GM12878 (cell line): ENCODE results near the gene TOP1. TPM values are rescaled to one million over a fixed set of nuclear protein-coding genes. Genes with fewer than 3 reads are reported as not detected.

Experiments used
- ASH2L ChIP-seq: fragments of 300-600, 200-600 bp; sonication (generic); IDR thresholded peaks from 2 replicates; pipeline ENCODE4 v1.6.1; 2017; ENCODE audit warnings: low read depth, mild to moderate bottlenecking, borderline replicate concordance
- CEBPB ChIP-seq, 2 experiments: fragments of 150-350 bp in 1 of 2; IDR thresholded peaks; 2 replicates each; pipeline ENCODE4 v1.6.1; 2012 to 2014; ENCODE audit warnings: low read depth in 2 of 2, low read length in 2 of 2, borderline replicate concordance in 1 of 2, inconsistent platforms in 1 of 2
- CHD4 ChIP-seq: fragments of 200-600 bp; sonication (generic); IDR thresholded peaks from 2 replicates; pipeline ENCODE4 v1.6.1; 2016; ENCODE audit warnings: mild to moderate bottlenecking
- E2F8 ChIP-seq: fragments of 450-650 bp; IDR thresholded peaks from 2 replicates; pipeline ENCODE4 v1.6.1; 2018; ENCODE audit warnings: mild to moderate bottlenecking, low read depth, moderate library complexity; ENCODE audit not compliant: partially characterized antibody
- E4F1 ChIP-seq: fragments of 450-650 bp; IDR thresholded peaks from 2 replicates; pipeline ENCODE4 v1.6.1; 2018; ENCODE audit warnings: borderline replicate concordance, mild to moderate bottlenecking; ENCODE audit not compliant: partially characterized antibody
- GATAD2B ChIP-seq: fragments of 450-650 bp; conservative IDR thresholded peaks from 2 replicates; pipeline ENCODE4 v1.6.1; 2017; ENCODE audit warnings: low read depth, mild to moderate bottlenecking, moderate library complexity
- NR2C1 ChIP-seq: fragments of 450-650 bp; IDR thresholded peaks from 2 replicates; pipeline ENCODE4 v1.6.1; 2017; ENCODE audit warnings: antibody characterized with exemption, mild to moderate bottlenecking, moderate library complexity
- PRDM15 ChIP-seq: fragments of 450-650 bp; formaldehyde crosslinking; IDR thresholded peaks from 2 replicates; pipeline ENCODE4 v1.4.0; 2020; ENCODE audit warnings: mild to moderate bottlenecking, moderate library complexity
- SMAD1 ChIP-seq: fragments of 450-650 bp; IDR thresholded peaks from 2 replicates; pipeline ENCODE4 v1.6.1; 2018; ENCODE audit warnings: mild to moderate bottlenecking, low read depth; ENCODE audit not compliant: partially characterized antibody
- SMAD5 ChIP-seq: IDR thresholded peaks from 2 replicates; pipeline ENCODE4 v1.6.1; 2016; ENCODE audit warnings: antibody characterized with exemption, low read depth
- TARDBP ChIP-seq: IDR thresholded peaks from 2 replicates; pipeline ENCODE4 v1.6.1; 2016; ENCODE audit warnings: borderline replicate concordance
- USF2 ChIP-seq: IDR thresholded peaks from 2 replicates; pipeline ENCODE4 v1.6.1; 2011; ENCODE audit warnings: low read depth, low read length, improper control_type of control experiment, borderline replicate concordance
- ZNF384 ChIP-seq: IDR thresholded peaks from 2 replicates; pipeline ENCODE4 v1.6.1; 2012; ENCODE audit warnings: low read depth, mild to moderate bottlenecking, low read length, improper control_type of control experiment, borderline replicate concordance
- ZNF592 ChIP-seq: fragments of 450-650 bp; IDR thresholded peaks from 2 replicates; pipeline ENCODE4 v1.6.1; 2017; ENCODE audit warnings: mild to moderate bottlenecking, moderate library complexity
- polyA plus RNA-seq, 11 experiments: library from polyadenylated mRNA; depleted of rRNA in 4 of 11; unstranded in 6 of 11; stranded (reverse) in 5 of 11; fragments of >200 nt; fragmentation: Nextera tagmentation in 4 of 11; fragmentation: Illumina TruSeq in 1 of 11; extraction: Ambion mirVana in 4 of 11; extraction: Trizol in 1 of 11; gene quantifications; 1 replicate in 1 of 11; 2 replicates in 10 of 11; pipeline versions ENCODE4 v1.2.1 to v1.2.3, GENCODE V29; 2011 to 2016; ENCODE audit warnings: inconsistent platforms in 2 of 11, missing spikeins in 2 of 11, low read depth in 1 of 11
- total RNA-seq, 4 experiments: library from RNA; depleted of rRNA in 3 of 4; stranded (reverse); fragments of >200 nt in 3 of 4; fragmentation: Illumina TruSeq in 1 of 4; extraction: Trizol in 1 of 4; gene quantifications; 2 replicates each; pipeline versions ENCODE4 v1.2.1 to v1.2.3, GENCODE V29; 2013 to 2021

The TOP1 gene
- total and polyA plus RNA-seq, 10 of the 15 experiments (the other 5 are each of a cell fraction or from before 2014, with no cell fraction given) = 21.5 to 128 (median 47.3) TPM

GRCh38 chr20:40980106-40980827, 48.4 kb upstream of the TOP1 start (continued):
- no peak for TF ChIP-seq ZNF592
- peak in 1 of 2 experiments; percentile 53; a peak in 1 of 4 replicates for TF ChIP-seq CEBPB (IDR thresholded peaks at IDR 0.05; ENCODE audit: borderline replicate concordance in 1 of 2, low read depth in 2 of 2, low read length in 2 of 2)
- no peak for TF ChIP-seq NR2C1
- no peak for TF ChIP-seq ZNF384
- TF ChIP-seq E4F1 = no peak
- TF ChIP-seq GATAD2B = no peak
- no peak for TF ChIP-seq CHD4
- TF ChIP-seq PRDM15 (CRISPR knock-in tag) = no peak
- TF ChIP-seq ASH2L = no peak
- no peak for TF ChIP-seq USF2
- no peak for TF ChIP-seq E2F8
- TF ChIP-seq SMAD1 = no peak
- no peak for TF ChIP-seq SMAD5
- TF ChIP-seq TARDBP = peak; percentile 31; the same call in 1 of the 2 replicates
